Cardiac fibroblast (primary cell): ENCODE data around the gene ANKRD16.
"Not testable (repeated sequence)": the region's sequence is repeated elsewhere in the genome, so short reads cannot be mapped to it uniquely, and the experiment has no call there.

ENCODE experiments used
- DNase-seq, 2 donors: peaks; one replicate each; pipeline versions ENCODE4 v3.0.0 to v3.0.0-alpha.2; 2010; ENCODE audit warnings: low read depth in 2 of 2
- H3K4me3 ChIP-seq, 2 donors: replicated peaks in 1 of 2; 1 replicate in 1 of 2; 2 replicates in 1 of 2; pipeline ENCODE4 v1.5.1; 2011; ENCODE audit warnings: low read depth in 2 of 2, low read length in 2 of 2, mild to moderate bottlenecking in 2 of 2, moderate library complexity in 1 of 2
- TF ChIP-seq, protein P1 (sequence below): IDR thresholded peaks from one replicate; pipeline ENCODE4 v1.5.1; 2011; ENCODE audit warnings: low read depth, mild to moderate bottlenecking, low read length, inconsistent platforms

The ANKRD16 gene

GRCh38 chr10:5830629-5831445 is 58.9 kb downstream of the ANKRD16 start:
- TF ChIP-seq, protein P1, sequence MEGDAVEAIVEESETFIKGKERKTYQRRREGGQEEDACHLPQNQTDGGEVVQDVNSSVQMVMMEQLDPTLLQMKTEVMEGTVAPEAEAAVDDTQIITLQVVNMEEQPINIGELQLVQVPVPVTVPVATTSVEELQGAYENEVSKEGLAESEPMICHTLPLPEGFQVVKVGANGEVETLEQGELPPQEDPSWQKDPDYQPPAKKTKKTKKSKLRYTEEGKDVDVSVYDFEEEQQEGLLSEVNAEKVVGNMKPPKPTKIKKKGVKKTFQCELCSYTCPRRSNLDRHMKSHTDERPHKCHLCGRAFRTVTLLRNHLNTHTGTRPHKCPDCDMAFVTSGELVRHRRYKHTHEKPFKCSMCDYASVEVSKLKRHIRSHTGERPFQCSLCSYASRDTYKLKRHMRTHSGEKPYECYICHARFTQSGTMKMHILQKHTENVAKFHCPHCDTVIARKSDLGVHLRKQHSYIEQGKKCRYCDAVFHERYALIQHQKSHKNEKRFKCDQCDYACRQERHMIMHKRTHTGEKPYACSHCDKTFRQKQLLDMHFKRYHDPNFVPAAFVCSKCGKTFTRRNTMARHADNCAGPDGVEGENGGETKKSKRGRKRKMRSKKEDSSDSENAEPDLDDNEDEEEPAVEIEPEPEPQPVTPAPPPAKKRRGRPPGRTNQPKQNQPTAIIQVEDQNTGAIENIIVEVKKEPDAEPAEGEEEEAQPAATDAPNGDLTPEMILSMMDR: no peak
- no peak for DNase-seq
- no peak overlapping the region for H3K4me3 ChIP-seq

DNA sequence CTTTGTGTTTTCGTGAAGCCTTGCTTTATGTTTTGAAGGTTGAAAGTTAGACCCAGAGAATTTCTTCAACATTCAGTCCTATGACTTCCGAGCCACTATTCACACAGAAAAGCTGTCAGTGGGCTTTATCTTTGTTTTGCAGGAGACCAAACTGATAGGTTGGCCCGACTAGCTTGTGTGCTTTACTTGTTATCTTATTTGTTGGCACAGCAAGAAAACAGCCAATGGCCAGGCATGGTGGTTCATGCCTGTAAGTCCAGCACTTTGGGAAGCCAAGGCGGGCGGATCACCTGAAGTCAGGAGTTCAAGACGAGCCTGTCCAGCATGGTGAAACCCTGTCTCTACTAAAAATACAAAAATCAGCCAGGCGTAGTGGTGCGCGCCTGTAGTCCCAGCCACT is 60.4 kb downstream of the ANKRD16 start:
- TF ChIP-seq, protein P1: no peak
- no peak overlapping the region for H3K4me3 ChIP-seq
- DNase-seq: no peak

GRCh38 chr10:5828725-5829124 is 61.0 kb downstream of the ANKRD16 start:
- H3K4me3 ChIP-seq: no peak overlapping the region
- TF ChIP-seq, protein P1: no peak
- DNase-seq: no peak

GRCh38 chr10:5827841-5828240 is 61.9 kb downstream of the ANKRD16 start:
- no peak for DNase-seq
- TF ChIP-seq, protein P1: no peak
- no peak overlapping the region for H3K4me3 ChIP-seq

GRCh38 chr10:5826511-5826910 is 63.2 kb downstream of the ANKRD16 start:
- not testable (repeated sequence) for DNase-seq, H3K4me3 ChIP-seq

GRCh38 chr10:5818894-5819293 is 70.8 kb downstream of the ANKRD16 start:
- TF ChIP-seq, protein P1: no peak
- DNase-seq: no peak
- no peak overlapping the region for H3K4me3 ChIP-seq

DNA sequence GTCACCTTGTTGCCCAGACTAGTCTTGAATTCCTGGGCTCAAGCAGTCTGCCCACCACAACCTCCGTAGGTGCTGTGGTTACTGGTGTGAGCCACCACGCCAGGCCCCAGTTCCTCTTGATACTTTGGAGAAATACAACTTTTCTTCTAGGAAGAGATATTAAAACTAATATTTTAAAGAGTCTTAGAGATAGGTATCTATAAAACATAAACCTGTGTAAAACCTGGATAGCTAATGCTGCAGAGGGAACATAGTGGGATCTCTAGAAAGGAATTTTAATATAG is 71.7 kb downstream of the ANKRD16 start:
- no peak overlapping the region for H3K4me3 ChIP-seq
- DNase-seq: no peak
- TF ChIP-seq, protein P1: no peak
